ENCODE results near the gene AGBL1. TPM values are rescaled to one million over a fixed set of nuclear protein-coding genes. Genes with fewer than 3 reads are reported as not detected.

AGBL1 gene
- total RNA-seq, 3 donors from 2014 or later (not counting 1 experiment from before 2014, with no cell fraction given) = not detected

DNA sequence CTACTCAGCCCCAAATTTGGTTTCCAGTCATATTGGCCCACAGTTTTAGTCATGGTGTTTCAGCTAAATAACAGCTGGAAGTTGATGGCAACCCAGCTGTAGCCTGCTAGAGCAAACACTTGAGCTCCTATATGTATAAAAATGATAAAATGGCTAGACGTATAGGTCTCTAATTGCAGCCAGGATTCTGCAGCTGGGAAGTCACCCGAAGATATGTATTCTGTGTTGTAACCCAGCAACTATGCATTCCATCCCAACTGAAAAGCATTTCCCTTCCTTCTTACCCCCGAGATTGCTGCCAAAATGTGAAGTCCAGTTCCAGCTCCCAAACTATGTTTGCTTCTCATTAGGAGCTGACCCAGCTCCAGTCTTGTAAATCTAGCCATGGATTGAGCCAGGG is 408.4 kb downstream of the AGBL1 start:
- Mint-ChIP-seq H3K4me3 (no peak overlapping the region), H3K36me3 (no peaks in the 10 kb centered on the region), H3K9me3 (peaks cover 3 to 6% of the 10 kb centered on the region in 2 donors), H3K4me1 (no peaks in the 10 kb centered on the region), H3K27me3 (ENCODE audit: low read depth in 2 of 2) (no peaks in the 10 kb centered on the region), H3K27ac (no peak overlapping the region)
- no peaks in the 10 kb centered on the region for H3K4me1 ChIP-seq (ENCODE audit: control insufficient read depth, insufficient read depth, low read length)
- no peak for ATAC-seq
- intact Hi-C loops (cut with micrococcal nuclease) = no loop called here
- H3K4me3 ChIP-seq (ENCODE audit: low read length) = no peak overlapping the region
- no peak for DNase-seq
- no peak overlapping the region for H3K27ac ChIP-seq (ENCODE audit: low read length)
- no peaks in the 10 kb centered on the region for H3K36me3 ChIP-seq (ENCODE audit: control insufficient read depth, insufficient read depth, low read length)
- WGBS (ENCODE audit: insufficient coverage) = 79% methylated on average over 3 of the region's 3 CpGs
- no peaks in the 10 kb centered on the region for H3K9me3 ChIP-seq (ENCODE audit: control insufficient read depth, insufficient read depth, low read length)
- no peaks in the 10 kb centered on the region for H3K27me3 ChIP-seq (ENCODE audit: control insufficient read depth, insufficient read depth, low read length)
- no peak for TF ChIP-seq CTCF (IDR thresholded peaks at IDR 0.05)

GRCh38 chr15:86489981-86490380 is 410.3 kb downstream of the AGBL1 start:
- Mint-ChIP-seq H3K4me1 (no peaks in the 10 kb centered on the region), H3K27me3 (ENCODE audit: low read depth in 2 of 2) (no peaks in the 10 kb centered on the region), H3K36me3 (no peaks in the 10 kb centered on the region), H3K9me3 (peaks cover 5 to 8% of the 10 kb centered on the region in 2 donors), H3K4me3 (no peak overlapping the region), H3K27ac (no peak overlapping the region)
- no peak overlapping the region for H3K4me3 ChIP-seq (ENCODE audit: low read length)
- no peak for TF ChIP-seq CTCF (IDR thresholded peaks at IDR 0.05)
- no peaks in the 10 kb centered on the region for H3K36me3 ChIP-seq (ENCODE audit: control insufficient read depth, insufficient read depth, low read length)
- ATAC-seq (no peak), DNase-seq (no peak)
- H3K4me1 ChIP-seq (ENCODE audit: control insufficient read depth, insufficient read depth, low read length) = no peaks in the 10 kb centered on the region
- intact Hi-C loops (cut with micrococcal nuclease) = no loop called here
- H3K9me3 ChIP-seq (ENCODE audit: control insufficient read depth, insufficient read depth, low read length) = no peaks in the 10 kb centered on the region
- H3K27me3 ChIP-seq (ENCODE audit: control insufficient read depth, insufficient read depth, low read length) = no peaks in the 10 kb centered on the region
- WGBS (ENCODE audit: insufficient coverage) = 76% methylated on average over 5 of the region's 5 CpGs
- no peak overlapping the region for H3K27ac ChIP-seq (ENCODE audit: low read length)

DNA sequence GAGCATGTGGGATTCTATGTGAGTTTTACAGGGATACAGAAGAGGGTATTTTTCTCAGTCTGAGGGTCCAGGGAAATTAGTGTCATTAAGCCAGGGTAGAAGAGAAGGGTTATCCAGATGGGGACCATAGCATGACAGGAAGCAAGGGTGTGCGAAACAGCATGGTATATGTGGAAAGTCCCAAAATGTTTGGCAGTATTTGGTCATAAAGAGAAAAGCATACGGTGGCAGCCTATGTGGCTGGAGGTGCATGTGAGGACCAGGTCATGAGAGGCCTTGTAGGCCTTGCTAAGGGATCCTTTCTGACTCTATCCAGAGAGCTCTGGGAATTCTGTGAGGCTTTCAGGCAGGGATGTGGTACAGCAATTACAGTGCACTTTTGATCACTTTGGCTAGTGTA is 411.4 kb downstream of the AGBL1 start:
- H3K27me3 ChIP-seq (ENCODE audit: control insufficient read depth, insufficient read depth, low read length) = no peaks in the 10 kb centered on the region
- DNase-seq (no peak), ATAC-seq (no peak)
- no peaks in the 10 kb centered on the region for H3K36me3 ChIP-seq (ENCODE audit: control insufficient read depth, insufficient read depth, low read length)
- H3K9me3 ChIP-seq (ENCODE audit: control insufficient read depth, insufficient read depth, low read length) = no peaks in the 10 kb centered on the region
- 89% methylated on average over 2 of the region's 2 CpGs for WGBS (ENCODE audit: insufficient coverage)
- no peak overlapping the region for H3K27ac ChIP-seq (ENCODE audit: low read length)
- no peak for TF ChIP-seq CTCF (IDR thresholded peaks at IDR 0.05)
- H3K36me3 Mint-ChIP-seq = no peaks in the 10 kb centered on the region
- H3K4me1 ChIP-seq (ENCODE audit: control insufficient read depth, insufficient read depth, low read length) = no peaks in the 10 kb centered on the region
- no peak overlapping the region for H3K4me3 ChIP-seq (ENCODE audit: low read length)
- no peak overlapping the region for H3K27ac Mint-ChIP-seq
- H3K4me1 Mint-ChIP-seq = no peaks in the 10 kb centered on the region
- no peaks in the 10 kb centered on the region for H3K27me3 Mint-ChIP-seq (ENCODE audit: low read depth in 2 of 2)
- peaks cover 6 to 10% of the 10 kb centered on the region in 2 donors for H3K9me3 Mint-ChIP-seq
- no peak overlapping the region for H3K4me3 Mint-ChIP-seq
- intact Hi-C loops (cut with micrococcal nuclease) = no loop called here

DNA sequence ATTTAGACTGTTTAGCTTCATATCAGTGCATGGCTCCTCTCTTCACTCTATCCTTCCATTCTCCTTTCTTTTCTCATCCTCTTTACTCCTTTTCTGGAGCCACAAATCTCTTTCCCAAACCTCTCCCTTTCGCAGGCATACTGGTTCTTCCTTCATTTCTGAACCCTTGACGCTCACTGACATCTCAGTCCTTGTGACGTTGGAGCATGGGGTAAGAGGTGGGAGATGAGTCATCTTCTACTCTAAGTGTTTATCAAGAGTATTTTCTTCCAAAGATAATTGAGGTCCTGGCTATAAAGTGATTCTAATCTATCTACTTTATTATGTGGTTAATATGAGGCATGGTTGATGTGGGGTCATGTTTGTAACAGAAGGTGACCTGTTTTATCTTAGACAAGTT is 414.2 kb downstream of the AGBL1 start:
- no peaks in the 10 kb centered on the region for H3K36me3 Mint-ChIP-seq
- WGBS (ENCODE audit: insufficient coverage) = 60% methylated on average over 1 of the region's 3 CpGs
- H3K4me1 Mint-ChIP-seq = no peaks in the 10 kb centered on the region
- Histone ChIP-seq H3K9me3 (ENCODE audit: control insufficient read depth, insufficient read depth, low read length) (no peaks in the 10 kb centered on the region), H3K27me3 (ENCODE audit: control insufficient read depth, insufficient read depth, low read length) (no peaks in the 10 kb centered on the region), H3K36me3 (ENCODE audit: control insufficient read depth, insufficient read depth, low read length) (no peaks in the 10 kb centered on the region), H3K27ac (ENCODE audit: low read length) (no peak overlapping the region), H3K4me3 (ENCODE audit: low read length) (no peak overlapping the region), H3K4me1 (ENCODE audit: control insufficient read depth, insufficient read depth, low read length) (no peaks in the 10 kb centered on the region)
- TF ChIP-seq CTCF (IDR thresholded peaks at IDR 0.05) = no peak
- peaks cover 7 to 8% of the 10 kb centered on the region in 2 donors for H3K9me3 Mint-ChIP-seq
- no peaks in the 10 kb centered on the region for H3K27me3 Mint-ChIP-seq (ENCODE audit: low read depth in 2 of 2)
- ATAC-seq (no peak), DNase-seq (no peak)
- no peak overlapping the region for H3K4me3 Mint-ChIP-seq
- intact Hi-C loops (cut with micrococcal nuclease) = no loop called here
- no peak overlapping the region for H3K27ac Mint-ChIP-seq
